Ureter (tissue), 1 donor: ENCODE results near the gene SMIM22. TPM values are rescaled to one million over a fixed set of nuclear protein-coding genes. Genes with fewer than 3 reads are reported as not detected.

ENCODE experiments used
- DNase-seq: peaks from one replicate; pipeline ENCODE4 v3.0.0-alpha.2; 2020; ENCODE audit warnings: low spot score
- total RNA-seq: library from RNA; stranded (reverse); gene quantifications from one replicate; pipeline ENCODE4 v1.2.4, GENCODE V29; 2023
- donor health status: DM: yes; HTN: yes; CAD: no.

SMIM22 gene
- total RNA-seq, 1 donor from 2014 or later, result 225 TPM

GRCh38 chr16:4814542-4815173, 19.5 kb downstream of the SMIM22 start:
- DNase-seq, result no peak

GRCh38 chr16:4820652-4821051, 25.5 kb downstream of the SMIM22 start:
- no peak for DNase-seq

- no peak for DNase-seq
Measured at GRCh38 chr16:4825196-4825595, 30.0 kb downstream of the SMIM22 start.

- DNase-seq, result no peak
Measured at GRCh38 chr16:4826526-4826925, 31.4 kb downstream of the SMIM22 start.

GRCh38 chr16:4826980-4827379, 31.8 kb downstream of the SMIM22 start:
- DNase-seq, result no peak

- DNase-seq, result no peak
Measured at GRCh38 chr16:4828567-4829321, 33.6 kb downstream of the SMIM22 start.

GRCh38 chr16:4830408-4830807, 35.2 kb downstream of the SMIM22 start:
- no peak for DNase-seq

GRCh38 chr16:4831616-4832015, 36.4 kb downstream of the SMIM22 start:
- DNase-seq, result no peak

- no peak for DNase-seq
Measured at GRCh38 chr16:4832698-4833343, 37.7 kb downstream of the SMIM22 start.

- DNase-seq, result no peak
Measured at GRCh38 chr16:4833584-4833983, 38.4 kb downstream of the SMIM22 start.

- no peak for DNase-seq
Measured at GRCh38 chr16:4836727-4837126, 41.6 kb downstream of the SMIM22 start.

GRCh38 chr16:4837733-4838501, 42.7 kb downstream of the SMIM22 start:
- DNase-seq, result no peak

- no peak for DNase-seq
Measured at GRCh38 chr16:4839942-4840341, 44.8 kb downstream of the SMIM22 start.

GRCh38 chr16:4840984-4841383, 45.8 kb downstream of the SMIM22 start:
- no peak for DNase-seq

Other genes with a start within 250 kb of the SMIM22 start
- gene C16orf96, start 239.0 kb upstream of the SMIM22 start, total RNA-seq, result not detected
- 27.2 TPM for gene UBALD1, start 180.5 kb upstream of the SMIM22 start, total RNA-seq
- 104 TPM for gene MGRN1, start 170.5 kb upstream of the SMIM22 start, total RNA-seq
- 33.1 TPM for gene NUDT16L1, start 101.8 kb upstream of the SMIM22 start, total RNA-seq
- gene ANKS3, start 61.1 kb upstream of the SMIM22 start, total RNA-seq, result 35.3 TPM
- gene DNAAF8, start 60.8 kb upstream of the SMIM22 start, total RNA-seq, result 0.91 TPM
- 22.5 TPM for gene ZNF500, start 28.2 kb upstream of the SMIM22 start, total RNA-seq
- gene SEPTIN12, start 7.0 kb upstream of the SMIM22 start, total RNA-seq, result not detected
- gene ROGDI, start 7.3 kb downstream of the SMIM22 start, total RNA-seq, result 35.5 TPM
- 120 TPM for gene GLYR1, start 51.9 kb downstream of the SMIM22 start, total RNA-seq
- 33.2 TPM for gene UBN1, start 52.1 kb downstream of the SMIM22 start, total RNA-seq
- 108 TPM for gene PPL, start 141.8 kb downstream of the SMIM22 start, total RNA-seq
- gene SEC14L5, start 163.0 kb downstream of the SMIM22 start, total RNA-seq, result not detected
- gene NAGPA, start 238.6 kb downstream of the SMIM22 start, total RNA-seq, result 9.0 TPM